ENCODE results near the gene YAE1.

Gene YAE1

GRCh38 chr7:39609113-39609934, 43.1 kb downstream of the YAE1 start:
- DNase-seq, result no peak

- no peak for DNase-seq
Measured at GRCh38 chr7:39609935-39610263, 43.7 kb downstream of the YAE1 start.

GRCh38 chr7:39613577-39613976, 47.4 kb downstream of the YAE1 start:
- no peak for DNase-seq

GRCh38 chr7:39614299-39614698, 48.1 kb downstream of the YAE1 start:
- DNase-seq, result no peak

- DNase-seq, result no peak
Measured at GRCh38 chr7:39615350-39615975, 49.3 kb downstream of the YAE1 start.

GRCh38 chr7:39616138-39616537, 49.9 kb downstream of the YAE1 start:
- DNase-seq, result no peak

- no peak for DNase-seq
Measured at GRCh38 chr7:39617005-39617404, 50.8 kb downstream of the YAE1 start.

GRCh38 chr7:39618868-39619267, 52.7 kb downstream of the YAE1 start:
- no peak for DNase-seq

- no peak for DNase-seq
Measured at GRCh38 chr7:39620486-39620885, 54.3 kb downstream of the YAE1 start.

GRCh38 chr7:39621261-39621660, 55.1 kb downstream of the YAE1 start:
- no peak for DNase-seq

GRCh38 chr7:39621784-39622411, 55.7 kb downstream of the YAE1 start:
- DNase-seq, result no peak

All from NCI-H2029 (cell line).